Measurements from ENCODE around the gene NPPC.

Gene NPPC

GRCh38 chr2:231946241-231946814 is 20.1 kb upstream of the NPPC start:
- no peak for DNase-seq
- TF ChIP-seq GATA1 (IDR thresholded peaks at IDR 0.05; ENCODE audit: low read depth, low read length) = no peak
- no peak for TF ChIP-seq POLR2A (IDR thresholded peaks at IDR 0.05; ENCODE audit: low read length)

- DNase-seq = no peak
- TF ChIP-seq POLR2A (IDR thresholded peaks at IDR 0.05; ENCODE audit: low read length) = no peak
- TF ChIP-seq GATA1 (IDR thresholded peaks at IDR 0.05; ENCODE audit: low read depth, low read length) = no peak
These were observed 16.0 kb upstream of the NPPC start for GRCh38 chr2:231942180-231942579.

- no peak for TF ChIP-seq GATA1 (IDR thresholded peaks at IDR 0.05; ENCODE audit: low read depth, low read length)
- no peak for DNase-seq
These were observed 15.5 kb upstream of the NPPC start for GRCh38 chr2:231941673-231942072.

- DNase-seq = no peak
- TF ChIP-seq GATA1 (IDR thresholded peaks at IDR 0.05; ENCODE audit: low read depth, low read length) = no peak
- no peak for TF ChIP-seq POLR2A (IDR thresholded peaks at IDR 0.05; ENCODE audit: low read length)
These were observed 14.6 kb upstream of the NPPC start for GRCh38 chr2:231940795-231941194.

GRCh38 chr2:231939022-231939421 is 12.8 kb upstream of the NPPC start:
- no peak for TF ChIP-seq POLR2A (IDR thresholded peaks at IDR 0.05; ENCODE audit: low read length)
- no peak for TF ChIP-seq GATA1 (IDR thresholded peaks at IDR 0.05; ENCODE audit: low read depth, low read length)
- no peak for DNase-seq

- TF ChIP-seq GATA1 (IDR thresholded peaks at IDR 0.05; ENCODE audit: low read depth, low read length) = no peak
- no peak for TF ChIP-seq POLR2A (IDR thresholded peaks at IDR 0.05; ENCODE audit: low read length)
These were observed 10.9 kb upstream of the NPPC start for GRCh38 chr2:231937057-231937456.

GRCh38 chr2:231936491-231936890 is 10.3 kb upstream of the NPPC start:
- TF ChIP-seq POLR2A (IDR thresholded peaks at IDR 0.05; ENCODE audit: low read length) (no peak), GATA1 (IDR thresholded peaks at IDR 0.05; ENCODE audit: low read depth, low read length) (no peak)
- DNase-seq = no peak

More at GRCh38 chr2:231937057-231937456, 10.9 kb upstream of the NPPC start:
- no peak for DNase-seq

- TF ChIP-seq POLR2A (IDR thresholded peaks at IDR 0.05; ENCODE audit: low read length) = no peak
- TF ChIP-seq GATA1 (IDR thresholded peaks at IDR 0.05; ENCODE audit: low read depth, low read length) = no peak
- DNase-seq = no peak
These were observed 9.6 kb upstream of the NPPC start for GRCh38 chr2:231935815-231936214.

- TF ChIP-seq POLR2A (IDR thresholded peaks at IDR 0.05; ENCODE audit: low read length) = no peak
- no peak for TF ChIP-seq GATA1 (IDR thresholded peaks at IDR 0.05; ENCODE audit: low read depth, low read length)
- DNase-seq = peak; percentile 20 to 39
These were observed 9.0 kb upstream of the NPPC start for GRCh38 chr2:231935207-231935524.

GRCh38 chr2:231934441-231935206 is 8.4 kb upstream of the NPPC start:
- TF ChIP-seq POLR2A (IDR thresholded peaks at IDR 0.05; ENCODE audit: low read length) = no peak
- TF ChIP-seq GATA1 (IDR thresholded peaks at IDR 0.05; ENCODE audit: low read depth, low read length) = no peak
- DNase-seq = no peak

- DNase-seq = no peak
- TF ChIP-seq POLR2A (IDR thresholded peaks at IDR 0.05; ENCODE audit: low read length) = no peak
- no peak for TF ChIP-seq GATA1 (IDR thresholded peaks at IDR 0.05; ENCODE audit: low read depth, low read length)
These were observed 7.8 kb upstream of the NPPC start for GRCh38 chr2:231933916-231934401.

GRCh38 chr2:231932985-231933915 is 7.1 kb upstream of the NPPC start:
- DNase-seq = no peak
- TF ChIP-seq POLR2A (IDR thresholded peaks at IDR 0.05; ENCODE audit: low read length) = no peak
- no peak for TF ChIP-seq GATA1 (IDR thresholded peaks at IDR 0.05; ENCODE audit: low read depth, low read length)

GRCh38 chr2:231932711-231932970 is 6.4 kb upstream of the NPPC start:
- no peak for TF ChIP-seq GATA1 (IDR thresholded peaks at IDR 0.05; ENCODE audit: low read depth, low read length)
- TF ChIP-seq POLR2A (IDR thresholded peaks at IDR 0.05; ENCODE audit: low read length) = no peak
- DNase-seq = no peak

GRCh38 chr2:231931481-231931915 is 5.3 kb upstream of the NPPC start:
- no peak for DNase-seq
- TF ChIP-seq POLR2A (IDR thresholded peaks at IDR 0.05; ENCODE audit: low read length) (no peak), GATA1 (IDR thresholded peaks at IDR 0.05; ENCODE audit: low read depth, low read length) (no peak)

Measured in erythroblast (primary cell).